HG02970 (cell line): ENCODE results near the gene MAP3K13.

ENCODE experiments used
- ATAC-seq: cut with Tn5 transposase; IDR thresholded peaks from one replicate; pipeline ENCODE4 v1.9.1; 2021; ENCODE audit warnings: mild to moderate bottlenecking, moderate library complexity, moderate number of reproducible peaks; ENCODE audit not compliant: unreplicated experiment, low FRiP score

MAP3K13 gene

GRCh38 chr3:185498503-185499396 lies 135.8 kb downstream of the MAP3K13 start, which contains the start of gene TMEM41A:
Gene TMEM41A, minus strand, starts transcription at chr3:185499035. Its CDS starts 74 bp downstream, at chr3:185498961.
- peak; percentile 96 for ATAC-seq

GRCh38 chr3:185502987-185503386 lies 140.1 kb downstream of the MAP3K13 start:
- no peak for ATAC-seq

GRCh38 chr3:185503521-185503920 lies 140.6 kb downstream of the MAP3K13 start:
- no peak for ATAC-seq

DNA sequence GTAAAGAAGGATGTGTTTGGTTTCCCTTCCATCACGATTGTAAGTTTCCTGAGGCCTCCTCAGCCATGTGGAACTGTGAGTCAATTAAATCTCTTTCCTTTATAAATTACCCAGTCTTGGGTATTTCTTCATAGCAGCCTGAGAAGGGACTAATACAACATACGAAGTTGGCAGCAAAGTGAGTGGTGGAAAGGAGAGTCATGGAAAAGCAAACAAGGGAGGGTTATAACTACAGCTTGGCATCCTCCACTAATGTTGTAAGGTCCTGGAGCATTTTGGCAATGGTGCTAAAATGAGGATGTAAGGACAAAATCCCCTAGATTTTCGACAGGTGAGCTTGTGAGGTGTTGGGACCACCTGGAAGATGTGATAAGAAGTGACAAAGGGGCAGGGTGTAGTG lies 141.7 kb downstream of the MAP3K13 start:
- ATAC-seq: no peak

- ATAC-seq: no peak
Measured at GRCh38 chr3:185507883-185508282, 144.9 kb downstream of the MAP3K13 start.

GRCh38 chr3:185508335-185508991 lies 145.5 kb downstream of the MAP3K13 start:
- no peak for ATAC-seq

DNA sequence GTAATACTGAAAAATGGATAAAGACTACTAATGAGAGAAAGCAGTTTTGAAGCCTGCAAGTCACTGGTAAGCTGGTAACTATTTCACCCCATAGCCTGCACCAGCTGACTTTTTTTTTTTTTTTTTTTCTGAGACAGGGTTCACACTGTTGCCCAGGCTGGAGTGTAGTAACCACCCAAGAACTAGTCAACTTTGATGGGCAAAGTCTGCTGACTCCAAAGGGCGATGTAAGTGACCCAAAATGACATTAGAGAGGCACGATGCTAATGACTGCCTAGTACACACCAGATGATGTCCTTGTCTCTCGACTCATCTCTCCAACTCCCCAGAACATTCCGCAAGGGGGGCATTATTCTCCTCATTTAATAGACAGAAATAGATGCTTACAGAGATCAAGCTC lies 148.8 kb downstream of the MAP3K13 start:
- ATAC-seq: no peak

- ATAC-seq: no peak
Measured at GRCh38 chr3:185517387-185518130, 154.6 kb downstream of the MAP3K13 start.

DNA sequence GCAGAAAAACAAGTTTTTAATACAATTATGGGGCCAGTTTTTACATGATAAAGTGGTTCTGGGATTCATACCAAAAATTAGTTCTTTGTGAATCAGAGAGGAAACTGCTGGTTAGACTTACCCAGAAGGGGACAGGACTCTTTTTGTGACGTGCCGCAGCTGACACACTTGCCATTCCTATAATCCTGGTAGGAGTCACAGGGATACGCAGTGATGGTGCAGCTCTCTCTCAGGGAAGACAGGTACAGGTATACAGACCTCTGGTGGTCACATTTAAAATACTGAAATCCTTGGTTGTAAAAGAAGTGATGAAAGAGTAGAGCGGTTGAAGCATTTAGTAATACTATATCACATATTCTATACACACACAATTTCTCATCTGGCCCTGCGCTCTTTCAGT lies 156.1 kb downstream of the MAP3K13 start:
- ATAC-seq: no peak

- no peak for ATAC-seq
Measured at GRCh38 chr3:185521349-185522138, 158.6 kb downstream of the MAP3K13 start.

DNA sequence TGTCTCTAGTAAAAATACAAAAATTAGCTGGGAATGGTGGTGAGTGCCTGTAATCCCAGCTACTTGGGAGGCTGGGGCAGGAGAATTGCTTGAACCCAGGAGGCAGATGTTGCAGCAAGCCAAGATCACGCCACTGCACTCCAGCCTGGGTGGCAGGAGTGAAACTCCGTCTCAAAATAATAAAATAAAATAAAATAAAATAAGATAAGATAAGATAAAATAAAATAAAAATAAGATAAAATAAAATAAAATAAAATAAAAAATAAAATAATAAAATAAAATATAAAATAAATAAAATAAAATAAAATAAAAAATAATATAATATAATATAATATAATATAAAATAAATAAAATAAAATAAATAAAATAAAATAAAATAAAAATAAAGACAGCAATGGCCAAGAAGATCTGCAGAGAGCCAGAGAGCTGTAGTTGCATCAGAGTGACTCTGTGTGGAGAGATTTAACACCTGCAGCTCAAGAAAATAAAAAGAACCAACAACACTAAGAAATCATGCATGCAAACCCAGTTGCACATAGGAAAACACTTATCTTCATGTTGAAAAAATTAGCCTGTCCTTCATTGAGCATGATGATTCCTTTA lies 163.5 kb downstream of the MAP3K13 start:
- ATAC-seq: no peak

DNA sequence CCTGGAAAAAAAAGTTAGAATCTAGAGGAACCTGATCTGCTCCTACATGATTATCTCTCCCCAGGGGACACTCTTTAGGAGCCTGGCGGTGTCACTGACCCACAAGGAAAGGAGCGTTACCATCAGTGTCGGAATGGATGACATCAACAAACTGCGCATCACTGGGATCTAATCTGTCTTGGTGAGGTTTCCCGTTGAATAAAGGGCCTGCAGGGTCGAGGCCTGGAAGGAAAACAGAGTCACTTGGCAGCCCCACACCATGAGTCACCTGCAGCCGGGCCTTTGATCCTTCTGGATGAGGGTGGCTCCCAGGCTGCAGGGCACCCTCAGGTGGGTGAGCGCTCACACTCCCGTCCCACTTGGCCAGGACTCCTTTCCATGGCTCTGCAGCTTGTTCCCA lies 164.4 kb downstream of the MAP3K13 start:
- ATAC-seq: no peak

DNA sequence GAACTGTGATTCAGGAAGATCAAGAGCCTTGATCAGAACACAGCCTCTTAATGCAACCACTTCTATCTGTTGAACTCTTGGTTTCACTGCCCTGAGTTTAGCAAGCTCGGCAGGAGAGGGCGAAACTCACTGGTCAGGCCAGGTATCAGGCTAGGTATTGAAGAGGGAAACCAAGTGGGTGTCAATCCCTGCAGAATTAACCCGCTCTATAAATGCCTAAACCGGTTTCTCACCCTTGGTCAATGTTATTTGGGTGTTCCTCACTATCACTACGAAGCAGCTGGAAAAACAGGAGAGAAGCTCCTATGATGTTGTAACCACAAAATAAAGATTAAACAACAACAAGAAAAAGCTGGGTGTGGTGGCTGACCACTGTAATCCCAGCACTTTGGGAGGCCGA lies 165.6 kb downstream of the MAP3K13 start:
- no peak for ATAC-seq

GRCh38 chr3:185530856-185531255 lies 167.9 kb downstream of the MAP3K13 start:
- no peak for ATAC-seq

DNA sequence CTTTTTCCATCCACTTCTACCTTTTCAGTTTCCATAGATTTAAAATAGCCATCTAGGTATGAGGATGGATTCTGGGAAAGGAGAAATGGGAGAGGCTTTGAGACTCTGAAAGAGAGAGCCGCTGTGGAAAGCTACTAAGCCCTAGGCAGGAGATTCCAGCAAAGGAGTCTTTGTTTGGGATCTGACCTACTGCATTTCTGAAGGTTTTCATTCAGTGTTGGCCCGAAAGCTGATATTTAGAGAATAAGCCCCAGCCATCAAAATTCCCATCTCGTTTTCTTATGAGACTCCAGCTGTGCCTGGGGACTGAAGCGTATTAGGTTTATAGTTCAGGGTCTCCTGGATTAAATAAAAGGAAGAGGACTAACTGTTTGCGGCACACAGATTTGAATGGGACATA lies 170.0 kb downstream of the MAP3K13 start:
- no peak for ATAC-seq

DNA sequence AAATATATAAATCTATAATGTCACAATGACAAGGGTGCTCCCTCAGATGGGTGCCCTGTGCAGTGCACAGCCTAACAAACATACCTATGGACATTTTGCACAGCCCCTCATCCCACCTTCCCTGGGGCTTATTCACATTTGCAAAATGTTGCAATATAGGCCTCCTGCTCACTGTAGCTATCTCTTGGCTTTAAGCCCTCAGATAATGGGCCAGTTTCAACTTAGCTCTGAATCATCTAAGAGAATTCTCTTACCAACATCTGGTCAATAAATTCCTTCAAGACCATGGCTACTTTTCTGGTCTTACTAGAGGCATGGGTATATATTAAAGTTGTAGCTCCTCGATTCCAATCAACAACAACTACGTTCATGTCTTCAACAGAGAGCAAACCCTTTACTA lies 171.6 kb downstream of the MAP3K13 start:
- no peak for ATAC-seq

DNA sequence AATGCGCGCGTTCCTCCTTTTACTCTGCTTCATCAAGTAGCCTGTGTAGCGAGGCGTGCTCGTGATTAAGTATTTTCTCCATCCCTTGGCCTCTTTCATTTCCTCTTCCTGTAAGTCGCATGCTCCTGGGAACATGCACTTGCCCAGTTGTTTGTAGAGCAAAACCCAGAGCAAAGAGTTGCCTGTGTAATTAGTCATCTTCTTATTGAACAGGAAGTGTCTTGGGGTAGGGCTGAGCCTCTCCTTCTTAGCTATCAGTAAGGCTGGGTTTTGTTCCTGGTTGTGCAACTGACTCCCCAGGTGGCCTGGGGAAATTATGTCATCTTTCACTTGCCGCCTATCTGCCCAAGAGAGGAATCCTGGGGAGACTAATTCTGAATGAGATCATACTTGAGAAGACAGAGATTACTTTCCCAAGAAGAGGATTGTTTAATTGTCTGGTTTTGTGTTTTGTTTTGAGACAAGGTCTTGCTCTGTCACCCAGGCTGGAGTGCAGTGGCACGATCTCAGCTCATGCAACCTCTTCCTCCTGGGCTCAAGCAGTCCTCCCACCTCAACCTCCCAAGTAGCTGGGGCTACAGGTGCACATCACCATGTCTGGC lies 174.5 kb downstream of the MAP3K13 start:
- peak; percentile 89 for ATAC-seq
